Smooth muscle cell of the brain vasculature (primary cell): ENCODE measurements around the gene MT1A.
"Not testable (repeated sequence)": the region's sequence is repeated elsewhere in the genome, so short reads cannot be mapped to it uniquely, and the experiment has no call there.

Experiments
- DNase-seq: peaks from one replicate; pipeline ENCODE4 v3.0.0-alpha.2; 2012; ENCODE audit warnings: low read depth, low spot score

The MT1A gene

DNA sequence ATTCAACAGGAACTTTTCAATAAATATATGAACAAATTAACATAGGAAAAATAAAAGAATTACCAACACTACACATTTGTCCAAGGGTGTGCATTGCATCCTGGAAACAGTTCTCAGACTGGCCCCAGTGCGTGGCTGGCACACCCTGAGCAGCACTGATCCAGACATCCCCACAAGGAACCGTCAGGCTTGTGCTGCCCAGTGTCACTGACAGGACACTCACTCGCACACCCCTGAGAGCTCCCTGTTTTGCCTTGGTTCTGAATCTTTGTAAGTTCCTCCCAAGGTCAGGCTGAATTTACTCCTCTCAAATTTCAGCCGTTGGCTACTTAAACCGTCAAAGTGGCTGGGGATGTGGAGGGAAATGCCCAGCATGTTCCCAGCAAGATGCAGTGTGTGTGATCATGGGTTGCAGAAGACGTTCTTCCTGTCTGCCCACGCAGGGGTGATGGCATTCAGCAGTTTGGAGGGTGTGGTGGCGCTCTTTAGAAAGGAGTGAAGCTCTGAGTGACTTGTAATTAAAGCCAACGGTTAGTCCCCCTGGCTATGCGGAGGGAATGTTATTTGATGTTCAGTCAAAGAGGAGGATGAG is 28.4 kb upstream of the MT1A start:
- no peak for DNase-seq

DNA sequence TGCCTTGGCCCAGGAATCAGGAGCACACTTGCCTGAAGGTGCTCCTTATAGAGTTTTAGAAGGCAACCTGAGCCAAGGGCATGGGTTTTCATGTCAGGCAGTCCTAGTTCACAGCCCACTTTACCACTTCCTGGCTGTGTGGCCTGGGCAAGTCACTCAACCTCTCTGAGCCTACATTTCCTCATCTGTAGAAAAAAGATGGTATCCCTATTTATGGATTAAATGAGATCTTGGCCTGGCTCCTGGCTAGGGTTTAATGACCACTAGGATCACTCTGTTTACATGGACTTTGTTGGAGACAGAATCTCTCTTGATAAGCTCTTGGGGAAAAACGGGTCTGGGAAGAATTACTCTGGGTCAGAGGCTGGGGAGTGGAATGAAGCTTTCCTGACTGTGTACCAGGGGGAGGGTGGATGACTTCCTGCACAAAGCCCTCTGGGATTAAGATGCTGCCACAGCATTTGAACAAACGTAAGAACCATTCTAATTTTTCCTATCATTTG is 27.8 kb upstream of the MT1A start:
- no peak for DNase-seq

GRCh38 chr16:56611281-56611833 is 27.1 kb upstream of the MT1A start:
- DNase-seq, result no peak

DNA sequence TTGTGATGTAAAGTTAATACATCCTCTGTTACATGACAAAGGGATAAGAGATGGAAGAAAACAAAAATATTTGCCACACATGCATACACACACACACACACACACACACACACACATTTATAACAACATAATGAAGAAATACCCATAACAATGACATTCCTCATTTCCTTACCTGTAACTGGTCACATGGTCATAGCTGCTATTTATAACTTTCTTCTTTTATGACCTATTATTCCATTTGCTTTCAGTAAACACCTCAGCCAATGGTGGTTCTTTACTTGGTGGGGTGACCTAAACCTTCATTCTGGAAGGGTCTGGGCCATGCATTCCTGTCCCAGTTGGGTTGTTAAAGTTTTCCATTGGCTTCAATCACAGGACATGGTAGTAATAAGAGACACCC is 24.8 kb upstream of the MT1A start:
- DNase-seq, result no peak

GRCh38 chr16:56614549-56614991 is 23.9 kb upstream of the MT1A start:
- DNase-seq, result no peak

DNA sequence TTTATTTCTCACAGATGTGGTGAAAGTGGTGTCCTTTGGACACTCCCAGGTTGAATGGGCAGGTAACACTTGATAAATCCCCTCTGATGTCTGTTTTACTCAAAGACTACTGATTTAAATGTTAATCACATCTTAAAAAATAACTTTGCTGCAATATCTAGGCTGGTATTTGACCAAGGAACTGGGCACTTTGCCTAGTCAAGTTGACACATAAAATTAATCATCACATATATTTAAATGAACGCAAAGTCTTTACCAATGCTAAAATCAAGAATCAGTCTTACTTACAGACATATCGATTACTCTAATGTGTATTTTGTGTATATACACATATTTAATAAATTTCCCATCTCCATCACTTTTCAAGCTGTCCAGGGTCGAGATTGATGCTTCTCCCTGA is 23.1 kb upstream of the MT1A start:
- no peak for DNase-seq

GRCh38 chr16:56616608-56617211 is 21.8 kb upstream of the MT1A start:
- no peak for DNase-seq

DNA sequence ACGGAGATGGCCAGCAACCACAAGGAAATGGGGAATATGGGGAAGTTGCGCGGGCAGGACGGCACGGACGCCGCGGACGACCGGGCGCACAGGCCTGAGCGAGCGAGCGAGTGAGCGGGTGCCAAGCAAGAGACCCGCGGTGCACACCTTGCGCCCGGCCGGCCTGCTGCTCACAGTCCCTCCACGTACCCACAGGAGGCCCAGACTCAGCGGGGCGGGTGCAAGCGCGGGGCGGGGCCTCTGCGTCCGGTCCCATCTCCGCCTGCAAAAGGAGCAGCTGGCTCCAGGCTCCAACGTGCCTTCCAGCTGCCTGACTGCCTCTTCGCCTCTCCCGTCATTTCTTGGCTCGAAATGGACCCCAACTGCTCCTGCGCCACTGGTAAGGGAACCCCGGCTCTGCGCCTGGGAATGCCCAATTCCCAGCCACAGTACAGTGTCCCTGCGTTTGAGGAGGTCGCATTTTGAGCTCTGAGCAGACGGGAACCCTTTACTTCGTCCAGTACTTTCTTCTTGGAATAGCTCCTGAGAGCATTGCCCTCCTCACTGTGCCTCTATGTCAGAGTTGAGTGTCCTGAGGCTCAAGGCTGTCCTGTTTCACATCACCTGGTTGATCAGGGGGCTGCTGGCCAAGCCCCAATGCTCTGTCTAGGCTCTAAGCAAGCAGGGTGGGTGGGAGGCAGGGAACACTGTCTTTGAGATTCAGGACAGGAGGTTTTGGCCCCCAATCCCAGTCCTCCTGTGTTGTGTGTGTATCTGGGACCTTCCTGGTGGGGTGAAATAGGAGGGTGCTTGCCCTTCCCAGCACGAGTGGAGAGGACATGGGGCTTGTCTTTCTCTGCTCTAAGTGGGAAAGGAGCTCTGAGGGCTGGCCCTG is 21.0 kb upstream of the MT1A start:
- no peak for DNase-seq

DNA sequence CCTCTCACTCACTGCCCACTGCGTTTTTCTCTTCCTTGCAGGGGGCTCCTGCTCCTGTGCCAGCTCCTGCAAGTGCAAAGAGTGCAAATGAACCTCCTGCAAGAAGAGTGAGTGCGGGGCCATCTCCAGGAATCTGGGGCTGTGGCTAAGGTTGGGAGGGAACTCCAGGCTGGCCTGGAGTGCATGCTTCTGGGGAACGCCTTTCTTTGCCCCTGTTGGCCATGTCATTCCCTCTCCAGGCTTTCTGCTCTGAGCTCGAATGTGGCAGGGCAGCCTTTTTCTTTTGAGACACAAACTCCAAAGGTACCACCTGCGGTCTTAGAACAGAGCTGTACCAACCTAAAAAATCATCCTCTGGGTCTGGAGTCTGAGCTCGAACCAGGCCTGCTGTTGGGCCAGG is 20.3 kb upstream of the MT1A start:
- no peak for DNase-seq

DNA sequence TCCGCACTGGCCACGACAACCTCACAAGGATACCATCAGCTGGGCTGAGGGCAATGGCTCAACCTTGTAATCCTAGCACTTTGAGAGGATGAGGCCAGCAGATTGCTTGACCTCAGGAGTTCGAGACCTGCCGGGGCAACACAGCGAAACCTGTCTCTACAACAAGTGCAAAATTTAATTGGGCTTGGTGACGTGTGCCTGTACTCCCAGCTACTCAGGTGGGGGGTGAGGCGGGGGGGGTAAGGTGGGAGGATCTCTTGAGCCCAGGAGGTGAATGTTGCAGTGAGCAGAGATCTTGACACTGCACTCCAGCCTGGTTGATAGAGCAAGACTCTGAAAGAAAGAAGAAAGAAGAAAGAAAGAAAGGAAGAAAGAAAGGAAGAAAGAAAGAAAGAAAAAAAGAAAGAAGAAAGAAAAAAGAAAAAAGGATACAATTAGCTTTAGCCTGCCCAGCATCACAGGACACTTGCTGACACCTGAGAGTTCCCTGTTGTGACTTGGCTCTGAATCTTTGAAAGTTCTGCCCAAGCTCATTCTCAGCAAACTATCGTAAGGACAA is 18.0 kb upstream of the MT1A start:
- no peak for DNase-seq

DNA sequence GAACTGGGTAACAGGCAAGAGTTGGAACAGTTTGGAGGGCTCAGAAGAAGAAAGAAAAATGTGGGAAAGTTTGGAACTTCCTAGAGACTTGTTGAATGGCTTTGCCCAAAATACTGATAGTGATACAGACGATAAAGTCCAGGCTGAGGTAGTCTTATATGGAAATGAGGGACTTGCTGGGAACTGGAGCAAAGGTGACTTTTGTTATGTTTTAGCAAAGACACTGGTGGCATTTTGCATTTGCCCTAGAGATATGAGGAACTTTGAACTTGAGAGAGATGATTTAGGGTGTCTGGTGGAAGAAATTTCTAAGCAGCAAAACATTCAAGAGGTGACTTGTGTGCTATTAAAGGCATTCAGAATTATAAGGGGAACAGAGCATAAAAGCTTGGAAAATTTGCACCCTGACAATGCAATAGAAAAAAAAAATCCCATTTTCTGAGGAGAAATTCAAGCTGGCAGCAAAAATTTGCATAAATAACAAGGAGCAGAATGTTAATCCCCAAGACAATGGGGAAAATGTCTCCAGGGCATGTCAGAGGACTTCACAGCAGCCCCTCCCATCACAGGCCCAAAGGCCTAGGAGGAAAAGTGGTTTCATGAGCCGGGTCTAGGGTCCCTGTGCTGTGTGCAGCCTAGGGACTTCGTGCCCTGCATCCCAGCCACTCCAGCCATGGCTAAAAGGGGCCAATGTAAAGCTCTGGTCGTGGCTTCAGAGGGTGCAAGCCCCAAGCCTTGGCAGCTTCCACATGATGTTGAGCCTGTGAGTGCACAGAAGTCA is 16.6 kb upstream of the MT1A start:
- not testable (repeated sequence) for DNase-seq

DNA sequence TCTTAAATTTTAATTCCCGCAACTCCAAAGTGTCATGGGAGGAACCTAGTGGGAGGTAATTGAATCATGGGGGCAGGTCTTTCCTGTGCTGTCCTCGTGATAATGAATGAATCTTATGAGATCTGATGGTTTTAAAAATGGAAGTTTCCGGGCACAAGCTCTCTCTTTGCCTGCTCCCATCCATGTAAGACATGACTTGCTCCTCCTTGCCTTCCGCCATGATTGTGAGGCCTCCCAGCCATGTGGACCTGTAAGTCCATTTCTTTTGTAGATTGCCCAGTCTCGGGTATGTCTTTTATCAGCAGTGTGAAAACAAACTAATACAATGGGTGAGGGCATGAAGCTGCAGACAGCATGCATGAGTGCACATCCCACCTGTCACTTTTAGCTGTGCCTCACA is 15.3 kb upstream of the MT1A start:
- not testable (repeated sequence) for DNase-seq

GRCh38 chr16:56623637-56624036 is 14.8 kb upstream of the MT1A start:
- no peak for DNase-seq

DNA sequence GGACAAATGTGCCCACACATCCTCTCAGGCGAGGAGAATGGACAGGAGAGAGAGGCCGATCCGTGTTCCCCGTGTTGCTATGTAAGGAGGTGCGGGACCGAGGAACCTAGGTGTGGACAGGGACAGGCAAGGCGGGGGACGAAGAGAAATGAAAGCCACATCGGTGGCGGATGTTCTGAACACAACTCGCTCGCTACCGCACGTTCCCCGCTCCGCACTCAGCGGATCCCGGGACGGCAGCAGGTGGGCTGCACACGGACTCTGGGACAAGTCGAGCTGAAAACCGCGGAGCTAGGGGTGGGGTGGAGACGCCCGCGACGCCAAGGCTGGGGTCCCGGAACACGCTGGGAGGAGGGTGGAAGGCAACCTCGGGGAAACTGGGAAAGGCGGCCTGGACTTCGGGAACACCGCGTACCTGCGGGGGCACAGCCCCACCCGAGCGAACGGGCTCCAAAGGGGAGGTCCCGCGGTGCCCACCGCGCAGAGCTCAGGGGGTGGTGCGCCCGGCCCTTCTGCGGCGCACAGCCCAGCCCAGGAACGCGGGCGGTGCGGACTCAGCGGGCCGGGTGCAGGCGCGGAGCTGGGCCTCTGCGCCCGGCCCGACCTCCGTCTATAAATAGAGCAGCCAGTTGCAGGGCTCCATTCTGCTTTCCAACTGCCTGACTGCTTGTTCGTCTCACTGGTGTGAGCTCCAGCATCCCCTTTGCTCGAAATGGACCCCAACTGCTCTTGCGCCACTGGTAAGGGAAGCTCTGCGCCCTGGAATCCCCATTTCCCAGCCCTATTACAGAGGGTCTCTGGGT is 13.1 kb upstream of the MT1A start, which contains the start of gene MT1E:
TSS of gene MT1E (plus strand) at position 642 of the 803 bp plus-strand sequence. CDS start at position 713, 71 bp downstream.
- no peak for DNase-seq

DNA sequence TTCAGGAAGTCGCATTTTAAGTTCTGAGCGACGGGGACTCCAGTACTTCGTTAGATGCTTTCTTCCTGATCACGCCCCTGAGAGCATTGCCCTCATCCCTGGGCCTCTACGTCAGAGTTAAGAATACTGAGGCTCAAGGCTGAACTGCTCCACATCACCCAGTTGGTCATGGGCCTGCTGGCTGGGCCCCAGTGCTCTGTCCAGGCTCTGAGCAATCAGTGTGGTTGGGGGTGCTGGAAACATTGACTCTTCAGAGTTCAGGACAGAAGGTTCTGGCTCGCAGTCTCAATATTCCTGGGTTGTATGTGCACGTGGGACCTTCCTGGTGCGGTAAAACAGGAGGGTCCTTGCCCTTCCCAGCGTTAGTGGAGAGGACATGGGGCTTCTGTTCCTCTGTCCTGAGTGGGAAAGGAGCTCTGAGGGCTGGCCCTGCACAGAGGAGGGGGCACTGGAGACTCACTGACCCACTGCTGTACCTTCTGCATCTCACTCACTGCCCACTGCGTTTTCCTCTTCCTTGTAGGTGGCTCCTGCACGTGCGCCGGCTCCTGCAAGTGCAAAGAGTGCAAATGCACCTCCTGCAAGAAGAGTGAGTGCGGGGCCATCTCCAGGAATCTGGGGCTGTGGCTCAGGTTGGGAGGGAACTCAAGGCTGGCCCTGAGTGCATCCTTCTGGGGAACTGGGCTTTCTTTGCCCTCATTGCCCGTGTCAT is 12.4 kb upstream of the MT1A start:
- DNase-seq, result no peak

GRCh38 chr16:56626685-56627084 is 11.8 kb upstream of the MT1A start:
- no peak for DNase-seq

DNA sequence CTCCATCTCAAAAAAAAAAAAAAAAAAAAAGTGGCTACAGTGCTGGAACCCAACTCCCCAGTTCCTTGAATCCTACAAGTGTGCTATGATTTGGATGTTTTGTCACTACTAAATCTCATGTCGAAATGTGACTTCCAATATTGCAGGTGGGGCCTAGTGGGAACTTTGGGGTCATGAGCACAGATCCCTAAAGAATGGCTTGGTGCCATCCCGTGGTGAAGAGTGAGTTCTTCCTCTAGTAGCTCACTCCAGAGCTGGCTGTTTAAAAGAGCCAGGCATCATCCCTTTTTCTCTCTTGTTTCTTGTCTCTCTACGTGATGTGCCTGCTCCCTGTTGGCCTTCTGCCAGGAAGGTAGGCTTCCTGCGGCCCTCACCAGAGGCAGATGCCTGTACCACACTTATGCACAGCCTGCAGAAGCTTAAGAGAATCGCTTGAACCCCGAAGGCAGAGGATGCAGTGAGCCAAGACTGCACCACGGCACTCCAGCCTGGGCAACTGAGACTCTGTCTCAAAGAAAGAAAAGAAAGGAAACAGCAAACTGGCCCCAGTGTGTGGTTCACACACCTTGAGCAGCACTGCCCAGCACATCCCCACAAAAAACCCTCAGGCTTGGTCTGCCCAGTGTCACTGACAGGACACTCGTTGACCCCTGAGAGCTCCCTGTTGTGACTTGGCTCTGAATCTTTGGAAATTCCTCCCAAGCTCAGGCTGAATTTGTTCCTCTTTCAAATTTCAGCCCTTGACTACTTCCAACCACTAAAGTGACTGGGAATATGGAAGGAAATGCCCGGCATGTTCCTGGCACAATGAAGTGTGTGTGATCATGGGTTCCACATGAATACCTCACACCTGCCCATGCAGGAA is 9.7 kb upstream of the MT1A start:
- DNase-seq, result no peak

- no peak for DNase-seq
These were observed 8.9 kb upstream of the MT1A start for GRCh38 chr16:56629531-56629930.

DNA sequence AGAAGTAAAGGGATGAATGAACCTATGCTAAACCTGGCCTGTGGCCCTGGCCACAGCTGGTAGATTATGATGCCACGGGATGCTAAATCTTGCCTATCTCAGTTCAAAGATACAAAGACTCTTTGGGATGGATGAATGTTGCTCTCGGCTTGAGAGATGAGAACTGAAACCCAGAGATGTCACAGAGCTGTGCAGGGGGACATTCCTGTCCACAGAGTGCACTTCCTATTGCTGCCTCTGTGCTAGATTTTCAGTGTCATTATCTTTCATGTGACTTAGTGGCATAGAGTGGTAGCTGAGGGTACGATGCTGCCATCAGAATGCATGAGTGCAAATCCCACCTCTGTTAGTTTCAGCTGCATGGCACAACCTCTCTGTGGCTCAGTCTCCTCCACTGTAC is 8.3 kb upstream of the MT1A start:
- DNase-seq, result no peak
